Naive thymus-derived CD4-positive, alpha-beta T cell (primary cell): ENCODE measurements around the gene DYNLRB2. TPM values are rescaled to one million over a fixed set of nuclear protein-coding genes. Genes with fewer than 3 reads are reported as not detected.

Experiments used
- ATAC-seq: fragments of 150-1000 bp; cut with Tn5 transposase; 2 replicates; pipeline ENCODE4 v1.10.0; 2021; ENCODE audit warnings: mild to moderate bottlenecking, moderate library complexity
- CTCF ChIA-PET: fragments of 350-600 bp; sonication (Branson Sonifier 250); formaldehyde crosslinking; loops from one replicate; lab custom pipeline; 2021; ENCODE audit warnings: antibody characterized with exemption; lab: Charles Lee
- POLR2A ChIA-PET: fragments of 350-600 bp; sonication (Branson Sonifier 250); formaldehyde crosslinking; loops from one replicate; lab custom pipeline; 2021; ENCODE audit warnings: antibody characterized with exemption, inconsistent platforms; lab: Charles Lee
- DNase-seq, 9 donors: peaks; one replicate each; pipeline versions ENCODE4 v3.0.0 to v3.0.0-alpha.2; 2020 to 2022; ENCODE audit warnings: mixed read lengths in 1 of 9
- H3K27ac ChIP-seq: one replicate; pipeline ENCODE4 v1.7.0; 2013; ENCODE audit warnings: mild to moderate bottlenecking, low read depth, low read length, moderate library complexity
- H3K27me3 ChIP-seq, 2 donors: one replicate each; pipeline ENCODE4 v1.7.0; 2013; ENCODE audit warnings: low read length in 2 of 2, mild to moderate bottlenecking in 2 of 2, moderate library complexity in 2 of 2; ENCODE audit not compliant: control insufficient read depth in 2 of 2, insufficient read depth in 2 of 2
- H3K36me3 ChIP-seq, 3 experiments: 1 replicate in 2 of 3; 2 replicates in 1 of 3; pipeline ENCODE4 v1.7.0; 2013; ENCODE audit warnings: low read length in 3 of 3, mild to moderate bottlenecking in 3 of 3, moderate library complexity in 1 of 3; ENCODE audit not compliant: insufficient read depth in 3 of 3, control insufficient read depth in 2 of 3
- H3K4me1 ChIP-seq, 2 donors: one replicate each; pipeline ENCODE4 v1.7.0; 2013; ENCODE audit warnings: low read length in 2 of 2, mild to moderate bottlenecking in 2 of 2, moderate library complexity in 1 of 2; ENCODE audit not compliant: control insufficient read depth in 2 of 2, insufficient read depth in 2 of 2
- H3K4me3 ChIP-seq: 2 replicates; pipeline ENCODE4 v1.7.0; 2013; ENCODE audit warnings: mild to moderate bottlenecking, low read length
- H3K9me3 ChIP-seq, 3 experiments: 1 replicate in 2 of 3; 2 replicates in 1 of 3; pipeline ENCODE4 v1.7.0; 2013; ENCODE audit warnings: low read length in 3 of 3; ENCODE audit not compliant: control insufficient read depth in 2 of 3
- H3K27ac Mint-ChIP-seq, 9 donors: one replicate each; pipeline ENCODE4 v1.8.0; 2020 to 2022; ENCODE audit warnings: mixed read lengths in 9 of 9, mild to moderate bottlenecking in 8 of 9, moderate library complexity in 5 of 9, inconsistent platforms in 2 of 9
- H3K27me3 Mint-ChIP-seq, 5 donors: one replicate each; pipeline ENCODE4 v1.8.0; 2021 to 2022; ENCODE audit warnings: mixed read lengths in 5 of 5, mild to moderate bottlenecking in 1 of 5
- H3K36me3 Mint-ChIP-seq, 5 donors: one replicate each; pipeline ENCODE4 v1.8.0; 2020 to 2022; ENCODE audit warnings: mixed read lengths in 5 of 5, mild to moderate bottlenecking in 3 of 5, inconsistent platforms in 1 of 5
- H3K4me1 Mint-ChIP-seq, 7 donors: one replicate each; pipeline ENCODE4 v1.8.0; 2020 to 2022; ENCODE audit warnings: mixed read lengths in 7 of 7, mild to moderate bottlenecking in 3 of 7, inconsistent platforms in 1 of 7
- H3K4me3 Mint-ChIP-seq, 10 donors: one replicate each; pipeline ENCODE4 v1.8.0; 2020 to 2022; ENCODE audit warnings: mild to moderate bottlenecking in 10 of 10, mixed read lengths in 10 of 10, moderate library complexity in 6 of 10, inconsistent platforms in 2 of 10
- H3K9me3 Mint-ChIP-seq, 11 donors: one replicate each; pipeline ENCODE4 v1.8.0; 2020 to 2022; ENCODE audit warnings: mixed read lengths in 11 of 11, mild to moderate bottlenecking in 4 of 11, inconsistent platforms in 1 of 11, moderate library complexity in 1 of 11
- intact Hi-C, 2 donors: fragments of 100-400 bp; cut with micrococcal nuclease; formaldehyde crosslinking; loops; one replicate each; pipeline ENCODE4 v1.15.1; 2023
- polyA plus RNA-seq, 2 donors: library from polyadenylated mRNA; unstranded; fragments of 300-500 nt; fragmentation: Illumina TruSeq; gene quantifications; one replicate each; pipeline ENCODE4 v1.2.3, GENCODE V29; 2021
- total RNA-seq, 6 experiments: library from RNA in 5 of 6; stranded (reverse) in 5 of 6; gene quantifications; 1 replicate in 5 of 6; 2 replicates in 1 of 6; pipeline ENCODE4 v1.2.3 and lab custom pipeline; 2021 to 2026

Gene DYNLRB2
- total and polyA plus RNA-seq, 7 experiments from 2014 or later, result 0.92 to 1.2 TPM; not detected in 5

DNA sequence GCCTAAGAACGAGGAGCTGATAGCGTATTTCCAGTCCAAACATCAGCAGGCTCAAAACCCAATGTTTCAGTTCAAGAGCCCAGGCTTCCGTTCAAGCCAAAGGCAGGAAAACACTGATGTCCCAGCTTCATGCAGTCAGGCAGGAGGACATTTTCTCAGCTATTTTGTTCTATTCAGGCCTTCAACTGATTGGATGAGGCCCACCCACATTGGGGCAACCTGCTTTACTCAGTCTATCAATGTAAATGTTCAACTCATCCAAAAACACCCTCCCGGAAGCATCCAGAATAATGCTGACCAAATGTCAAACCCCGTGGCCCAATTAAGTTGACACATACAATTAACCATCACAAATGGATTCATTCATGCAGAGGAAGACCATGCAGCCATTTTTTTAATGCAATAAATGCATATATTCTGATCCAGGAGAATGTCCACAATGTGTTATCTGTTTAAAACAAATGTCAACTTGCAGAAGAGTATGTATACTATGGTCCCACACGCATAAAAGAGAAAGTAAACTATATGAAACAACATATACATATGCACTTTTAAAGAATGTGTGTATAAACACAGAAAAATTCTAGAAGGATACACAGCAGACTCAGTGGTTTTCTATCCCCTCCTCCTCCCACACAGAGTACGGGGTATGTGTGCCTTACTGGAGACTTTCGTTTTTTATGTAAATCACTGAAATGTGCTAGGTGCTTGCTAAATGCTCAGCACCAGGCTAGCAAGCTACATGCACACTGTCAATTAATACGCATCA, 28.8 kb upstream of the DYNLRB2 start:
- ChIA-PET POLR2A (no interaction called here), CTCF (no interaction called here)
- H3K27me3 Mint-ChIP-seq, result peaks cover 6 to 40% (median 18%) of the 10 kb centered on the region in 5 donors
- DNase-seq (no peak), ATAC-seq (no peak)
- H3K36me3 ChIP-seq, result no peaks in the 10 kb centered on the region
- H3K36me3 Mint-ChIP-seq, result no peaks in the 10 kb centered on the region
- no peak overlapping the region for H3K27ac ChIP-seq
- H3K4me1 Mint-ChIP-seq, result peaks cover 0 to 6% (median 4%) of the 10 kb centered on the region in 7 donors
- H3K4me3 ChIP-seq, result no peak overlapping the region
- no peaks in the 10 kb centered on the region for H3K9me3 ChIP-seq
- no peaks in the 10 kb centered on the region for H3K27me3 ChIP-seq
- no peak overlapping the region for H3K27ac Mint-ChIP-seq
- intact Hi-C loops, result no loop called here
- no peaks in the 10 kb centered on the region for H3K4me1 ChIP-seq
- H3K4me3 Mint-ChIP-seq, result no peak overlapping the region
- H3K9me3 Mint-ChIP-seq, result peaks cover 0 to 2% (median 0%) of the 10 kb centered on the region in 11 donors

DNA sequence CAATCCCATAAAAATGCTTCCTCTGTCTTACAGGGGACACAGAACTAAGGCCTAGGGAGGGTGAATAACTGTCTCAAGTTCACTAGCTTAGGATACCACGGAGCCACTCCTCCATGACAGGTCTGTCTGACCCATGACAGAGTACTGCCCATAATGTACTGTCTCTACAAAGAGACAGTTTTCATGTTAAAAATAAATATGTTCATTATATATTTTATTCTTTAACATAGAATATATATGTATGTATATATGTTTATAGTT, 28.3 kb upstream of the DYNLRB2 start:
- peaks cover 0 to 6% (median 4%) of the 10 kb centered on the region in 7 donors for H3K4me1 Mint-ChIP-seq
- CTCF ChIA-PET, result no interaction called here

DNA sequence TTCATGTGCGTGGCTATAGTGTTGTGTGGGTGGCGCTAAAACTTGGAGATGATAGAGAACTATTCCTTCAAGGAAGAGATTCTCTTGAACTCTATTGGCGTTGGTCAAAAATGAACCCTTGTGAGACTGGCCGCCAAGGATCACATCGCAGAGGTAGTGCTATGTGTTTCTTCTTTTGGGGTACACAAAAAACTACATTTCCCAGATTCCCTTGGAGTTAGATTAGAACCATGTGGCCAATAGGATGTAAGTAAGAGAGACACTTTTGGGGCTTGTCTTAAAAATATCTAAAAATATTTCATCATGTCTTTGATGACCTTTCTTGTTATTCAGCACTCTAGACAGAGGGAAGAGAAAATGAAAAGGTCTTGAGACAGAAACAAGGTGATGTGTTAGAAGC, 25.4 kb upstream of the DYNLRB2 start:
- H3K9me3 ChIP-seq, result no peaks in the 10 kb centered on the region
- no peaks in the 10 kb centered on the region for H3K36me3 Mint-ChIP-seq
- no peak overlapping the region for H3K27ac Mint-ChIP-seq
- intact Hi-C loops, result loop anchor here in 1 of 2 donors (5.0 kb wide), 1 partner anchor 1423 kb away; no protein-coding TSS in a partner anchor
- peaks cover 14 to 17% of the 10 kb centered on the region in 2 donors for H3K4me1 ChIP-seq
- no peak overlapping the region for H3K27ac ChIP-seq
- ChIA-PET CTCF (interaction anchor here (1.6 kb wide), 2 partner anchors 10 to 12 kb away, joined by 3 to 4 read pairs; no protein-coding TSS in a partner anchor), POLR2A (interaction anchor here (0.6 kb wide), 1 partner anchor 310 kb away, joined by 3 read pairs; no protein-coding TSS in a partner anchor)
- no peak for ATAC-seq
- no peak overlapping the region for H3K4me3 Mint-ChIP-seq
- no peak overlapping the region for H3K4me3 ChIP-seq
- peaks cover 0 to 2% (median 0%) of the 10 kb centered on the region in 11 donors for H3K9me3 Mint-ChIP-seq
- peaks cover 13 to 20% (median 16%) of the 10 kb centered on the region in 7 donors for H3K4me1 Mint-ChIP-seq
- no peaks in the 10 kb centered on the region for H3K27me3 ChIP-seq
- DNase-seq, result no peak
- peaks cover 0 to 21% (median 4%) of the 10 kb centered on the region in 5 donors for H3K27me3 Mint-ChIP-seq
- H3K36me3 ChIP-seq, result no peaks in the 10 kb centered on the region

More for the DNA sequence above, 28.3 kb upstream of the DYNLRB2 start:
- Mint-ChIP-seq H3K27ac (no peak overlapping the region), H3K9me3 (peaks cover 0 to 2% (median 0%) of the 10 kb centered on the region in 11 donors), H3K4me3 (no peak overlapping the region), H3K27me3 (peaks cover 6 to 40% (median 15%) of the 10 kb centered on the region in 5 donors), H3K36me3 (no peaks in the 10 kb centered on the region)
- no peak overlapping the region for H3K4me3 ChIP-seq
- no peaks in the 10 kb centered on the region for H3K36me3 ChIP-seq
- POLR2A ChIA-PET, result no interaction called here
- H3K4me1 ChIP-seq, result no peaks in the 10 kb centered on the region
- no peaks in the 10 kb centered on the region for H3K27me3 ChIP-seq
- no peak for ATAC-seq
- DNase-seq, result no peak
- H3K27ac ChIP-seq, result no peak overlapping the region
- intact Hi-C loops, result no loop called here
- no peaks in the 10 kb centered on the region for H3K9me3 ChIP-seq

DNA sequence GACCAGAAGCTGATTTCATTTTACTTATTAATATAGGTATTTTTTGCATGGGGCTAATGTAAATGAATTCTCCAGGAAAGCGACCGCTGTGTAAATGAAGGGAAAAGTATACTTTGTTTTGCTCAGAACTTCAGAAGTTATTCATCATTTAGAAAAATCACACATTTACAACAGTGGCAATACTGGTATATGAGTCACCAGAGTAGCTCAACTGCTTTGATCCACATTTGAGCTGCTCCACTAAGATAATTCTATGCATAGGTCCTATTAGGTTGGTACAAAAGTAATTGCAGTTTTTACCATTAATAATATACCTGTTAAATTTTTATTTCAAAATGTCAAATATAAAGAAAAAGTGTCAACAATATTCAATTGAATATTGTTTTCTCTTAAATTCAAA, 22.9 kb upstream of the DYNLRB2 start:
- Histone ChIP-seq H3K4me1 (peaks cover 14 to 17% of the 10 kb centered on the region in 2 donors), H3K27me3 (no peaks in the 10 kb centered on the region), H3K36me3 (no peaks in the 10 kb centered on the region), H3K4me3 (no peak overlapping the region), H3K27ac (no peak overlapping the region), H3K9me3 (no peaks in the 10 kb centered on the region)
- ATAC-seq (no peak), DNase-seq (no peak)
- intact Hi-C loops, result loop anchor here in 1 of 2 donors (5.0 kb wide), 1 partner anchor 1426 kb away; no protein-coding TSS in a partner anchor
- ChIA-PET CTCF (interaction anchor here (0.6 to 1.0 kb wide), 4 partner anchors 9 to 917 kb away, joined by 3 to 4 read pairs (median 3); partner anchors contain the start of gene MAF), POLR2A (interaction anchor here (1.2 kb wide), 1 partner anchor 1652 kb away, joined by 3 read pairs; the partner anchor contains the start of gene MPHOSPH6)
- H3K4me3 Mint-ChIP-seq, result no peak overlapping the region
- H3K9me3 Mint-ChIP-seq, result peaks cover 0 to 2% (median 0%) of the 10 kb centered on the region in 11 donors
- peaks cover 0 to 37% (median 2%) of the 10 kb centered on the region in 5 donors for H3K27me3 Mint-ChIP-seq
- peaks cover 13 to 20% (median 16%) of the 10 kb centered on the region in 7 donors for H3K4me1 Mint-ChIP-seq
- no peak overlapping the region for H3K27ac Mint-ChIP-seq
- no peaks in the 10 kb centered on the region for H3K36me3 Mint-ChIP-seq

DNA sequence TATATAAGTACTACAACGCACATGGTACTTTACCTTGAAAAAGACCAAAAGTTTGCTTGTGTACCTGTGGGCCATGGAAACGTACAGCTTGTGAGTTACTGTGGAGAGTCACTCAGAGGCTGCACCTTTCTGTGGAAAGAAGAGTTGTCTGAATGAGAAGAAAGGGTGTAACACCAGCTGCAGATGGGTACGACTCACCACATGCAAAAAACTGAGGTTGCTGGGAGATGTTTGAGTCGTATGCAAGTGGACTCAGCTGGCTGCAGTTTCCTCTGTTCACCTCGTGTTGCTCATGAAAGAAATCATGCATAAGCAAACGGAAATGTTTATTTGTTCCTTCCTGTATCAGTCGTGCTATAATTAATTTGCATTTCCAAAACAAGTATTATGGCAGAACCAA, 22.4 kb upstream of the DYNLRB2 start:
- Mint-ChIP-seq H3K9me3 (peaks cover 0 to 2% (median 0%) of the 10 kb centered on the region in 11 donors), H3K27me3 (peaks cover 0 to 34% (median 0%) of the 10 kb centered on the region in 5 donors), H3K4me3 (peak overlapping the region in 8 of 10 donors; percentile 44 to 82 (median 57)), H3K36me3 (no peaks in the 10 kb centered on the region), H3K27ac (peak overlapping the region in 4 of 9 donors; percentile 14 to 53 (median 28)), H3K4me1 (peaks cover 13 to 20% (median 16%) of the 10 kb centered on the region in 7 donors)
- intact Hi-C loops, result loop anchor here in 1 of 2 donors (5.0 kb wide), 1 partner anchor 1426 kb away; no protein-coding TSS in a partner anchor
- Histone ChIP-seq H3K4me1 (peaks cover 14 to 17% of the 10 kb centered on the region in 2 donors), H3K36me3 (no peaks in the 10 kb centered on the region), H3K9me3 (no peaks in the 10 kb centered on the region), H3K27ac (no peak overlapping the region), H3K4me3 (no peak overlapping the region), H3K27me3 (no peaks in the 10 kb centered on the region)
- ATAC-seq (peak; percentile 61), DNase-seq (peak in 7 of 9 donors; percentile 17 to 54 (median 34))
- CTCF ChIA-PET, result interaction anchor here (0.6 to 1.0 kb wide), 4 partner anchors 8 to 918 kb away, joined by 3 to 4 read pairs (median 3); partner anchors contain the start of gene MAF
- POLR2A ChIA-PET, result no interaction called here

DNA sequence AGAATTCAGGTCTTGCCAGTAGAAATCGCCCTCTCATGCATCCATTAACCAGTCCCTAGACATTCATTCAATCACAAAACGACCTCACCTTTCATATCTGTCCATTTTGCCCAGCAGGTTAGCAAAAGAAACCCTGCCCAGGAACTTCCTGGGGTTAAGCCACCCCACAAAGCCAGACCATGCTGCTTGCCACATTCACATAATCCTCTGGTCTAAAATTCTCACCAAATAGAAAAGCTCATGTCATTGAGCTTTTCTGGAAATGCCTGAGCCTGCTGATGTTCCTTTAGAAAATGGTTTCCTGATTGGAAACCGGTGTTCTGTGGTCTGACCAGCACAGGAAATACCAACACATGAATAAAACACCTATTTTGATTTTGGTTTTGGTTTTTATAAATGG, 21.6 kb upstream of the DYNLRB2 start:
- H3K27me3 Mint-ChIP-seq, result peaks cover 0 to 34% (median 0%) of the 10 kb centered on the region in 5 donors
- DNase-seq (no peak), ATAC-seq (no peak)
- Histone ChIP-seq H3K36me3 (no peaks in the 10 kb centered on the region), H3K4me3 (no peak overlapping the region), H3K4me1 (peaks cover 14 to 17% of the 10 kb centered on the region in 2 donors), H3K27ac (no peak overlapping the region), H3K9me3 (no peaks in the 10 kb centered on the region), H3K27me3 (no peaks in the 10 kb centered on the region)
- H3K4me1 Mint-ChIP-seq, result peaks cover 13 to 20% (median 16%) of the 10 kb centered on the region in 7 donors
- no peaks in the 10 kb centered on the region for H3K36me3 Mint-ChIP-seq
- H3K9me3 Mint-ChIP-seq, result peaks cover 0 to 2% (median 0%) of the 10 kb centered on the region in 11 donors
- ChIA-PET POLR2A (no interaction called here), CTCF (no interaction called here)
- intact Hi-C loops, result loop anchor here in 1 of 2 donors (5.0 kb wide), 1 partner anchor 1427 kb away; no protein-coding TSS in a partner anchor
- H3K27ac Mint-ChIP-seq, result peak overlapping the region in 4 of 9 donors; percentile 4 to 49 (median 30)
- H3K4me3 Mint-ChIP-seq, result peak overlapping the region in 9 of 10 donors; percentile 50 to 82 (median 58)
